Osteocyte (in vitro differentiated cells): Measurements from ENCODE around the gene HIC1. TPM values are rescaled to one million over a fixed set of nuclear protein-coding genes. Genes with fewer than 3 reads are reported as not detected.
A peak's percentile ranks its signal among the peaks of the same experiment; 100 is the strongest.
"Not testable (repeated sequence)": the region's sequence is repeated elsewhere in the genome, so short reads cannot be mapped to it uniquely, and the experiment has no call there.

ENCODE experiments used
- DNase-seq: peaks from one replicate; pipeline ENCODE4 v3.0.0; 2021; ENCODE audit warnings: mixed read lengths; ENCODE audit not compliant: unreplicated experiment; ENCODE audit errors: extremely low spot score
- H3K27ac Mint-ChIP-seq: one replicate; pipeline ENCODE4 v1.8.0; 2021; ENCODE audit warnings: mild to moderate bottlenecking, mixed read lengths; ENCODE audit not compliant: unreplicated experiment
- H3K27me3 Mint-ChIP-seq: one replicate; pipeline ENCODE4 v1.8.0; 2021; ENCODE audit warnings: mixed read lengths; ENCODE audit not compliant: unreplicated experiment
- H3K36me3 Mint-ChIP-seq: one replicate; pipeline ENCODE4 v1.8.0; 2021; ENCODE audit warnings: mixed read lengths; ENCODE audit not compliant: unreplicated experiment
- H3K4me1 Mint-ChIP-seq: one replicate; pipeline ENCODE4 v1.8.0; 2021; ENCODE audit warnings: mixed read lengths; ENCODE audit not compliant: unreplicated experiment
- H3K4me3 Mint-ChIP-seq: one replicate; pipeline ENCODE4 v1.8.0; 2021; ENCODE audit warnings: mild to moderate bottlenecking, moderate library complexity, mixed read lengths; ENCODE audit not compliant: unreplicated experiment
- H3K9me3 Mint-ChIP-seq: one replicate; pipeline ENCODE4 v1.8.0; 2021; ENCODE audit warnings: mixed read lengths; ENCODE audit not compliant: unreplicated experiment
- CTCF ChIP-seq: fragments of 200-600 bp; sonication (generic); IDR thresholded peaks from 2 replicates; pipeline ENCODE4 v1.5.0; 2021; ENCODE audit warnings: antibody characterized with exemption, mild to moderate bottlenecking, moderate library complexity
- total RNA-seq: library from RNA; stranded (reverse); gene quantifications from 2 replicates; pipeline ENCODE4 v1.2.1, GENCODE V29; 2021

The HIC1 gene
- total RNA-seq, 1 donor from 2014 or later: 3.3 TPM

- no peaks in the 10 kb centered on the region for H3K36me3 Mint-ChIP-seq
- no peaks in the 10 kb centered on the region for H3K9me3 Mint-ChIP-seq
- H3K27me3 Mint-ChIP-seq: peaks cover 6% of the 10 kb centered on the region
- no peak for DNase-seq
- no peak for TF ChIP-seq CTCF
- H3K4me3 Mint-ChIP-seq: peak overlapping the region; percentile 41
- H3K27ac Mint-ChIP-seq: peak overlapping the region; percentile 94
- peaks cover 50% of the 10 kb centered on the region for H3K4me1 Mint-ChIP-seq
These were observed 42.4 kb upstream of the HIC1 start for GRCh38 chr17:2012499-2012898.

GRCh38 chr17:2013220-2013993 is 41.5 kb upstream of the HIC1 start:
- Mint-ChIP-seq H3K4me1 (peaks cover 53% of the 10 kb centered on the region), H3K27ac (peak overlapping the region; percentile 94), H3K27me3 (peaks cover 15% of the 10 kb centered on the region)
- not testable (repeated sequence) for H3K36me3 Mint-ChIP-seq, H3K9me3 Mint-ChIP-seq, DNase-seq, H3K4me3 Mint-ChIP-seq

- peak overlapping the region; percentile 52 for H3K27ac Mint-ChIP-seq
- H3K9me3 Mint-ChIP-seq: no peaks in the 10 kb centered on the region
- no peak for DNase-seq
- H3K27me3 Mint-ChIP-seq: peaks cover 20% of the 10 kb centered on the region
- H3K4me1 Mint-ChIP-seq: peaks cover 53% of the 10 kb centered on the region
- TF ChIP-seq CTCF: no peak
- H3K36me3 Mint-ChIP-seq: no peaks in the 10 kb centered on the region
- no peak overlapping the region for H3K4me3 Mint-ChIP-seq
These were observed 40.9 kb upstream of the HIC1 start for GRCh38 chr17:2013994-2014317.

- Mint-ChIP-seq H3K27ac (no peak overlapping the region), H3K4me3 (no peak overlapping the region), H3K9me3 (no peaks in the 10 kb centered on the region), H3K4me1 (peaks cover 65% of the 10 kb centered on the region), H3K27me3 (peaks cover 34% of the 10 kb centered on the region), H3K36me3 (no peaks in the 10 kb centered on the region)
- no peak for TF ChIP-seq CTCF
- DNase-seq: no peak
These were observed 39.6 kb upstream of the HIC1 start for GRCh38 chr17:2015314-2015713.

GRCh38 chr17:2016494-2016893 is 38.4 kb upstream of the HIC1 start:
- Mint-ChIP-seq H3K36me3 (no peaks in the 10 kb centered on the region), H3K4me3 (no peak overlapping the region), H3K27me3 (peaks cover 40% of the 10 kb centered on the region), H3K9me3 (no peaks in the 10 kb centered on the region), H3K4me1 (peaks cover 66% of the 10 kb centered on the region), H3K27ac (no peak overlapping the region)
- no peak for TF ChIP-seq CTCF
- DNase-seq: no peak
